SK-N-SH (cell line): ENCODE data around the gene TFPT.

ENCODE experiments used
- CTCF ChIP-seq: fragments of 200-600 bp; sonication (generic); IDR thresholded peaks from 2 replicates; pipeline ENCODE4 v1.6.1; 2017; ENCODE audit warnings: antibody characterized with exemption, mild to moderate bottlenecking, moderate library complexity
- ELF1 ChIP-seq: IDR thresholded peaks from 2 replicates; pipeline ENCODE4 v1.4.0; 2012
- EP300 ChIP-seq, 2 experiments: IDR thresholded peaks; 2 replicates each; pipeline versions ENCODE4 v1.4.0 to v1.6.1; 2012; ENCODE audit warnings: borderline replicate concordance in 1 of 2, low read depth in 1 of 2, low read length in 1 of 2
- EZH2phosphoT487 ChIP-seq: fragments of 200-600 bp; sonication (generic); IDR thresholded peaks from 2 replicates; pipeline ENCODE4 v1.6.1; 2017; ENCODE audit warnings: low read depth, mixed run types, mild to moderate bottlenecking, antibody characterized with exemption, moderate library complexity, borderline replicate concordance
- FOSL2 ChIP-seq: IDR thresholded peaks from 2 replicates; pipeline ENCODE4 v1.4.0; 2012; ENCODE audit warnings: low read depth, mild to moderate bottlenecking, moderate library complexity, borderline replicate concordance
- JUND ChIP-seq: IDR thresholded peaks from 2 replicates; pipeline ENCODE4 v1.4.0; 2012
- NFIC ChIP-seq: IDR thresholded peaks from 2 replicates; pipeline ENCODE4 v1.4.0; 2012; ENCODE audit warnings: borderline replicate concordance
- RCOR1 ChIP-seq: fragments of 150-350 bp; IDR thresholded peaks from 2 replicates; pipeline ENCODE4 v1.6.1; 2017; ENCODE audit warnings: antibody characterized with exemption, low read length
- REST ChIP-seq: IDR thresholded peaks from 2 replicates; pipeline ENCODE4 v1.6.1; 2012; ENCODE audit warnings: mild to moderate bottlenecking, low read depth, low read length, moderate library complexity
- RFX5 ChIP-seq: IDR thresholded peaks from 2 replicates; pipeline ENCODE4 v1.6.1; 2012; ENCODE audit warnings: mild to moderate bottlenecking, improper control_type of control experiment, low read length
- SIN3A ChIP-seq: IDR thresholded peaks from 2 replicates; pipeline ENCODE4 v1.6.1; 2012; ENCODE audit warnings: low read depth, mild to moderate bottlenecking, low read length, moderate library complexity, borderline replicate concordance
- TEAD4 ChIP-seq: IDR thresholded peaks from 2 replicates; pipeline ENCODE4 v1.4.0; 2012; ENCODE audit warnings: mild to moderate bottlenecking, borderline replicate concordance; ENCODE audit not compliant: insufficient read depth

GRCh38 chr19:54160854-54161253, 45.4 kb upstream of the TFPT start:
- TF ChIP-seq JUND (no peak), CTCF (no peak), EZH2phosphoT487 (no peak), EP300 (IDR thresholded peaks at IDR 0.05; ENCODE audit: borderline replicate concordance in 1 of 2, low read depth in 1 of 2, low read length in 1 of 2) (no peak), ELF1 (no peak), SIN3A (no peak), TEAD4 (no peak), NFIC (no peak), RFX5 (no peak), REST (no peak), FOSL2 (no peak), RCOR1 (no peak)
